ENCODE data around the gene IPPK.

Gene IPPK

DNA sequence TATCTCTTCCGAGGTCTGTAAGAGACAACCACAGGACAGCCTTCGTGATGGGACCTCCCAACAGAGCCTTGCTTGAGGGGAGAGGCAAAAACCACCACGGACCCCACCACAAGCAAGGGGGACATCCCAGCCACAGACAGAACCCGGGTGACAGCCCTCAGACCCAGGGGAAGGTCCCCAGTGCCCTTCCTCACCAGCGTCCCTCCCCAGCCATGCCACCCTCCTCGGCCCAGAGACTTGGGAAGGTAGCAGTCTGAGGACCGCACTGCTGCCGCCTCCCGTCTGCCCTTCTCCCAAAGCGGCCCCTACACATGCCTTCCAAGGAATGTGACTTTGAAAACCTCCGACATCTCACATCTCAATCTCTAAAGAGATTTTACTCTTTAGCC, 13.4 kb downstream of the IPPK start:
- no peak for DNase-seq

DNA sequence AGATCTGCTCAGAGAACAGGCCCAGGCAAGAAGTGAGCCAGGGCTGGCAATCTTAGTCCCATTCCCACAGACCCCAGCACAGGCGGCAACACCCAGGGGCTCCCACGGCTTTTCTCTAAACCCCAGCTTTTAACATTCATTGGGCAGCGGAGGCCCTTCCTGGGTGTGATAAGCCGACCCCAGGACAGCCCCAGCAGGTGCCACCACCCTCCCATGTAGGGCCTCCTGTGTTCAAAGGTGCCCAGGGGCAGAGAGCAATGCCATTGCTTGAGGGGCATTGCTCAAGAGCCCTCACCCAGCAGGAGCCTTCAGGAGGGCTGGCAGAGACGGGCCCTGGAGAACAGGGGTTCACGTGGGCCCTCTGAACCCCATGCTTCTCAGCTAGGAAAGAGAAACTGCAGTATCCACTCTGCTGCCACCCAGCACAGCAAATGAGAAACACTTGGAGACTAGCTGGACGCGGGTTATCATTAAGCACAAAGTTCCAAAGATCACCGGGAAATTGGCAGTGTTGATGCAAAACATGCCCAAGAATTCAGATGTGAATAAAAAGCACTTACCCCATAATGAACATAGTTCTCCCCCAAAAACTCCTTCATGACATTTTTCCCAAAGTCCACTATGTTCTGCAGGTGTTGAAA, 13.9 kb downstream of the IPPK start:
- DNase-seq = no peak

DNA sequence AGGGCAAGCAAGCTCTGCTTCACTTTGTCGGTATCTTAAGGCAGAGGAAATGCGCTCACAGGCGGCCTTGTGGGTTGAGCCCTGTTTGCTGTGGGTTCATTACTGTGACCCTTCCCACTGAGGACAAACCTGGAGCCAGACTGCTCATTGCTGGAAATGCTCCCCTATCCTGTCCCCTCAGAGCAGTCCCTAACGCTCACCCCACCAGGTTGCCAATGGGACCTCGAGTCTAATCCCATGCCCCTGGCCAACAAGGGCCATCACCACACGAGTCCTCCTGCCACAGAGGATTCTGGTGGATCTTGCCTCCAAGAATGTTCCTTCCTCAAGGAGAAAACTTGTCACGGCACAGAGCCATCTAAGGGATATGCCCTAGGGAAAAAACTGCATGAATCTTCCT, 14.6 kb downstream of the IPPK start:
- no peak for DNase-seq

DNA sequence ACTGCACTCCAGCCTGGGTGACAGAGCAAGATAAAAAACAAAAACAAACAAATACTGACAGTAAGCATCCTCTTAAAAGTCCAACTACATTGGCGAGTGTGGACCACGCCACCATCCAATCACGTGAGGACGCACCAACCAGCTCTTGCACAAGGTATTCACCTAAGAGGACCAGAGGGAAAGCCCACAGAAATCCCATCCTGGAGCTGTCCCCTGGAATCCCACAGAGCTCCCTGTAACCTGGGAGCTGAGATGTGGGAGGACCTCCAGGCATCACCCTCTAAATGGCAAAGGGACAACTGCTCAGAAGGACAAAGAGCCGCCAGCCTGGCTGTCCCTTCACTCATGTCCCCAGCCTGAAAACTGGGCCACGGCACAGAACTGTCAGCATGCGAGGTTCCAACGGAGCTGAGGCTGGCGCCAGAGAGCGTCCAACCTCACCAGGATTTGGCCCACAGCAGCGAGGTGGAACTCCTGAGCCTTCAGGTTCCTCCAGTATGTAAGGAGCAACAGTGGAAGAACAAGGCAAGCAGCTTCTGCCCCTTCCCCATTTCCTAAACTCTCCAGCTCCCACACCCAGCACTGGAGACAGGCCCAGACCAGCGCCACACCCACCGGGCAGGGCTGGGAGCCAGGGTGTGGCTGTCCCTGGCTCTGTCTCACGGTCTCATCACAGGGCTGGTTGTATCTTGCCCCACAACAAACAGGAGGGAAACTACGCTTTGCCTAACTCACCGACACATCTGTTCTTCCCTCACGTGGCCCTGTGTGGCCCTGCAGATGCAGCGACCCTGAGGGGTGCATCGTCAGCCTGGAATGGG, 15.2 kb downstream of the IPPK start:
- no peak for DNase-seq

DNA sequence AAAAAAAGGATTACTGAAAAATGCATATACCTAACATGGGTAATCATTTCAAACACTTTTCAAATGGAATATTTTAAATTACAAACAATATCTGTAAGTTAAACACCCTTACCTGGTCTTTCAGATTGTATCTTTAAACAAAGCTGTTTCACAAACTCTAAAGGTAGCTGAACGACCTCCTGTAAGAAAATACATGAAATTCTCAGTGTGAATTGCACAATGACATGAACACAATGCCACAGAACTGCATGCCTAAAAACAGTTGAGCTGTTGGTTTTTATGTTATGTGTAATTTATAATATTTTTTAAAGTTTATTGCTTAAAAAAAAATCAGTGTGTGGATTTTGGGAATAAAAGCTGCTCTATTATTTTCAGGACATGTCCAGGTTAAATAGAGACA, 17.5 kb downstream of the IPPK start:
- DNase-seq = no peak

GRCh38 chr9:92650839-92651621, 18.9 kb downstream of the IPPK start:
- DNase-seq = no peak

GRCh38 chr9:92650296-92650695, 19.6 kb downstream of the IPPK start:
- DNase-seq = no peak

DNA sequence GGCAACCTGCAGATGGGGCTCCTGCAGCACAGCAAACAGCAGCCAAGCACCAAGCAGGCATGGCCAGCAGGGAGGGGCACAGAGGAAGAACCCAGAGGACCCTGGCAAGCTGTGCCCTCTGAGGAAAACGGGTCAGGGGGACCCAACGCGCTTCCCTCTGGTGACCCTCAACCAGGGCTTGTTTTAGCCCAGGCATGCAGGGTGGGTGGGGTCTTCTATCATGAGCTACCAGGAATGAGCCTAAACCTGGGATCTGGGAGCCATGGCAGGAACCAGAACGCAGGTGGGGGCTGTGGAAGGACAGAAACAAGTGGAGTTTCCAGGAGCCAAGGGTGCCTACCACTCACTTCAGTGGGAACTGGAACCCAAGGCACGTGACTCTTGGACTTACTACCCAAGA, 20.9 kb downstream of the IPPK start:
- DNase-seq = no peak

DNA sequence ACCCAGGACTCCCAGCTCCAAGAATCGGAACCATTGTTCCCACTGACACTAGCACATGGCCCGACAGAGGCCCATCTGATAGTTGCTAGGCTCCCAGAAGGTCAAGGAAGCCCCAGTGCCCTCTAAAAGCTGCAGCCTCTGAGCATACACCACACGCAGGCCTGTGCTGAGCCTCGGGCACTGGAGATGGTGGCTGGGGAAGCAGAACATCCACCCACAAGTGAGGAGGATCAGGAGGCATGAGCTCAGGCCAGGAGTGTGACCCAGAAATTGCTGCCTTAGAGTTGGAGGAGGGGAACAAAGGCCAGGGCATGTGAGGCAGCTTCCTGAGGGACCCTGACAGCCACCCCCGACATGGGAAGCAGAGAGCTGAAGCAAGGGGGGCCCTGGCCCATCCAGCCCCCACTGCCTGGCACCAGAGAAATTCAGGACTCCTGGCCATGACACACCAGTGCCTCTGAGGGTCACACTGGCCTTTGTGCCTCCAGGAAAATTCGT, 21.4 kb downstream of the IPPK start:
- no peak for DNase-seq

GRCh38 chr9:92647671-92648473, 22.1 kb downstream of the IPPK start:
- DNase-seq = no peak

- no peak for DNase-seq
These were observed 24.9 kb downstream of the IPPK start for GRCh38 chr9:92645041-92645440.

DNA sequence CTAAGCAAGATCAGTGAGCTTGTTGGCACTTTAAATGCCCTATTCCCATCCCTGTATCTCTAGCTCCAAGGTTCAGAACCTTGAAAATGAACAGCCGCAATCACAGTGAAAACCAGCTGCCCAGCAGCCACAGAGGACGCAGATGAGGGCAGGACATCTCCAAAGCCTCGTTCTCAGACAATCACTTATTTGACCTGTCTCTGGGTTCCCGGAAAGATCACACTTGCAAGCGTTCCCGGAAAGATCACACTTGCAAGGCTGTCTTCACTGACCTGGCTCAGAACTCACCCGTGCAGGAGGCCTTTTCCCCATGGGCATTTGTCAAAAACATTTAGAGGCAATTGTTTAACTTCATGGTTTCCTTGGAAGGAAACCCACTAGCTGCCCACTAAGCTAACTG, 25.7 kb downstream of the IPPK start:
- no peak for DNase-seq

- no peak for DNase-seq
These were observed 27.4 kb downstream of the IPPK start for GRCh38 chr9:92642564-92642963.

GRCh38 chr9:92642041-92642451, 27.9 kb downstream of the IPPK start:
- no peak for DNase-seq

GRCh38 chr9:92641092-92641809, 28.7 kb downstream of the IPPK start:
- DNase-seq = no peak

- DNase-seq = no peak
These were observed 29.4 kb downstream of the IPPK start for GRCh38 chr9:92640398-92641091.

DNA sequence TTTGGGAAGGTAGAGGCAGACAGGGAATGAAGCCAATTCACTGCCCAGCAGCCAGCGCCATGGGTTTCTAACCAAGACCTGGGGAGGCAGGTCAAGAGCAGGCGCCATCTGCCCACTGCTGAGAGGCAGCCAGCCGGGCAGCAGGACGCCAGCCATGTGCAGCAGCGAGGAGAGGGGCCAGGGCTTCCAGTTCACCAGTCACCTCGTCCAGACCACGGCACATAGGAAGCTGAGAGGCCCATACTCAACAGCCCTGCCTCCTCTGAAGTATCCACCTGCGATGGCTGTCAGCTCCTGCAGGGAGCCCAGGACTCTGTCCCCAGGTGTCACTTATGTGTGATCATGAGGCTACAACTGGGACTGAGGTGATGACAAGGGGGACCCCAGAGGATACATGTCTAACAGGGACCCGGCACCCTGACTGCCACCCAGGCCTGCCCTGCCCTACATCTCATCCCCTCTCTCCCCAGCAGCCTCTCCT, 30.1 kb downstream of the IPPK start:
- no peak for DNase-seq

- no peak for DNase-seq
These were observed 30.8 kb downstream of the IPPK start for GRCh38 chr9:92639124-92639523.

- no peak for DNase-seq
These were observed 31.3 kb downstream of the IPPK start for GRCh38 chr9:92638621-92639101.

DNA sequence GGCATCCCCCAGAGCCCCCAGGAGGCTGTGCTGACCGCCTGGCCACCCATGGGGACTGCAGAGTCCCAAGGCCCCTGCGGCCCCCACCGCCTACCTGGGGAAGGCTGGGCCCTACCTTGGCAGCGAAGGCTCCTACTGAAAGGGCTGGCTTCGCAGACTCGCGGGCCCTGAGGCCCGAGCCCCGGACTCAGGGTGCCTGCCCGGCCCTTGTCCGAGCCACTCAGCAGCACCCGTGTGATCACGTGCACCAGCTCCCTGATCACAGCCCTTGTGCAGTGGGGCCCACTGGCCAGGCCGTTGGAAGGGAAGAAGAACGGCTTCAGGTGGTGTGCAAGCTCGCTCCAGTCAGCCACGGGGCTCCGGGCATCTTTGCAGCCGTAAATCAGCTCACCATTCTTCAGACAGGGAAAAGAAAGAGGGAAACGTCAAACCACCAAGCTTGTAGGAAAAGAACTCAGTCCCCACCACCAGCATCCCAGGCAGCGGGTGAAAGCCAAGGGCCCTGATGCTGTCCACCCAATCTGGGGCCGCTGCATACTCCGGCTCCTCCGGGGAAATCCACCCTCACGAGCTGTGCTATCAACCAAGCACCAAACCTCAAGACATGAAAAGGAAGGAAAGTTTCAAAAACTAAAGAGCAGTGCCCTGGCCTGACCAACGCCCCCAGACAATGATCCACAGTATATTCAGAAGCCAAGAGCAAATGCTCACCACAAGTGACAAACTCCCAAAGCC, 31.9 kb downstream of the IPPK start:
- no peak for DNase-seq

Measured in effector CD4-positive, alpha-beta T cell (primary cell).